Measurements from ENCODE around the gene ATG7.

ATG7 gene

DNA sequence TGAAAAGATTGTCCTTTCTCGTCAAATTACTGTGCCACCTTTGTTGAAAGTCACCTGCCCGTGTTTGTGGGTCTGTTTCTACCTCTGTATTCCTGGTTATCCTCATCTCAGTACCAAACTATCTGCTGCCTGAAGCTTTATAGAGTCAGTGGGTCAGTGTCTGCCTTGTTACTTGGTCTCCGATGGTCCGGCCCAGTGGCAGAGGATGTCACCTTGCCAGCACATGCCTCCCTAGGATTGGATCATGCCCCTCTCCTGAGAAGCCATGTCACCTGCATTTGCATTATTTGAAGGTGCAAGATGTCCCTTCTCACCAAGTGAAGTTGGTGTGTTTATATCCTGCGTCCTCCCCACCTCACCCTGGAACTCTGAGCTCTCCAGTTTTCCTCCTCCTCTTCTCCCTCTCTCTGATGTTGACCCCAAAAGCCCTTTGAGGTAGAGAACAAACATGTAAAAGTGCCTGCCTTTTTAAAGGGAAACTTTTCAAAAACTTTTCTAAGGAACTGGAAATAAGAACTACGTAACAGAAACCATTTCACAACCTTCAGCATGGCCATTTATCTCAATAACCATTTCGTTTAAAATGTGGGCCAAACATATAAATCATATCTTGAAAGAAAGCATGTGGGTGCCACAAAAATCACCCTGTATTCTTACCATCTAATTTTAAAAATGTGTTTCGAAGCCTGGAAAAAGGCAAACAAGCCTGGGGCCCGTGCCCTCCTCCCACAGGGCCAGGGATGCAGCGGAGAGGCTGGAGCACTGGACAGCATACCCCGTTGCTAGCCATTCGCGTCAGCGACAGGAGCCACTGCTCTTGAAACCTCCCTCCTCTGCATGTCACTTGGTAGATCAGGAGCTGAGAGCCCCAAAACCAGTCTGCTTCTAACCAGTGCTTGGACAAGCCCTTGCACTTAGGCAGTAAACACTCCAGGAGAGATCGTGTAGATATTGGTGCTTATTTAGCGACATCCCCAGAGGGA, 269.4 kb downstream of the ATG7 start:
- no peak for DNase-seq

DNA sequence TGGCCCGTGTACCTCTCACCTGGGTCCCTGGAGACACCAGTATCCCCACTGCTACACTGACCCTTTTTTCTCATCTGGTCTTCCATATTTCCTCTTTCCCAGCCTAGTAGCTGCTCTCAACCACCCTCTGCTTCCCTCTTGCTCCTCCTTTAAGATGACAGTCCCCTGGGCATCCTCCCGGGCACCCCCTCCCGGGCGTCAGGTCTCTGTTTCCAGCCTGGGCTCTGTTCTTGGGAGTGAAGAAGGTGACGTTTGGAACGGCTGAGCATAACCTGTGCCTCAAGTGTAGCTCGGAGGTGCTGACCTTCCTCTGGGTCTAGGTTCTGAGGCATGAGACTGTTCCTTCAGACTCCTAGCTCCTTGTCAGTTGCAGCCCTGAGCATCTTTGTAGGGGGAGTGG, 270.4 kb downstream of the ATG7 start:
- DNase-seq: no peak

DNA sequence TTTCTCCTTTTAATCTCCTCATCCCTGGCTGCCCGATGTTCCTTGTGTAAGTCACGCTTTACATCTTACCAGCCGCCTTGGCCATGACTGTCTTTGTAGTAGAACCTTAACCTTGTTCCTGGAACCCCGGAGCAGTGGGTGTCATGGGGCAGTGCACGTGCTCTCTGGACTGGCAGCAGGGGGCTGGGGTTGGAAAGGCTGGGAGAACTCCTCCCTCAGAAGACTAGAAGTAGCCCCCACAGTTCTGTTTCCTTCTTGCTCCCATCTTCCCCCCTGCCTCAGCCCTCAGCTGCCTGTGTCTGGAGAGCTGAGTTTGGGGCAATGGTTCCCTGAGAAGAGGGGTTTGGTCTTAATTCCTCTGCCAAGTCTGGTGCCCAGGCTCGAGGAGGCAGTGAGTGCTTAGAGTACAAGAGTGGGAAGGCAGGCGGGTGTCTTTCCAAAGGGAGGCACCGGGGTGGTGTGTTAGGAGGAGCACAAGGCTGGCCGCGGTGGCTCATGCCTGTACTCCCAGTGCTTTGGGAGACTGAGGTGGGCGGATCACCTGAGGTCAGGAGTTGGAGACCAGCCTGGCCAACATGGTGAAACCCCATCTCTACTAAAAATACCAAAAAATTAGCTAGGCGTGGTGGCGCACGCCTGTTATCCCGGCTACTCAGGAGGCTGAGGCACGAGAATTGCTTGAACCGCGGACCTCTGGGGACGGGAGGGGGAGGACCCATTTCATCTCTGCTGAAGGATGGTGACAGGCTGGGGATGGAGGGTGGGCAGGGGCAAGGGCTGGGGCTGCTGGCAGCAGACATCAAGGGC, 271.1 kb downstream of the ATG7 start:
- no peak for DNase-seq

DNA sequence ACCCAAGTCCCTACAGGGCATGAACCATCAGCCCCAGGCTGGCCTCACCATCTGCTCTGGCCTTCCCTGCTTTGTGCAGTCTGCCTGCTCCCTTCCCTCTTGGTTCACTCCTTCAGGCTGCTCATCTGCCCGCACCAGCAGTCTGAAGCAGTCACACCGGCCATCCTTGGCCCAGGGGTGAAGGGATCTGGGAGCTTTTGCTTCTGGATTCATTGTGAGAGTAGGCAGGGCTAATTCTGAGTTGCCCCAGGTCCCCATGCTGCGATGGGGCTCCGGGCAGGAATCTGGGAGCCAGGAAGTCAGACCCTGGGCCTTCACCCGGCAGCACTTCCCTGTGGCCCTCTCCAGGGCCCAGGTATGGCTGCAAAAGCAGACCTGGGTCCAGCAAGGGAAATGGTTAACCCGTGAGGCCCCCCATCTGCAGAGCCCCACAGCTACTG, 271.8 kb downstream of the ATG7 start:
- no peak for DNase-seq

DNA sequence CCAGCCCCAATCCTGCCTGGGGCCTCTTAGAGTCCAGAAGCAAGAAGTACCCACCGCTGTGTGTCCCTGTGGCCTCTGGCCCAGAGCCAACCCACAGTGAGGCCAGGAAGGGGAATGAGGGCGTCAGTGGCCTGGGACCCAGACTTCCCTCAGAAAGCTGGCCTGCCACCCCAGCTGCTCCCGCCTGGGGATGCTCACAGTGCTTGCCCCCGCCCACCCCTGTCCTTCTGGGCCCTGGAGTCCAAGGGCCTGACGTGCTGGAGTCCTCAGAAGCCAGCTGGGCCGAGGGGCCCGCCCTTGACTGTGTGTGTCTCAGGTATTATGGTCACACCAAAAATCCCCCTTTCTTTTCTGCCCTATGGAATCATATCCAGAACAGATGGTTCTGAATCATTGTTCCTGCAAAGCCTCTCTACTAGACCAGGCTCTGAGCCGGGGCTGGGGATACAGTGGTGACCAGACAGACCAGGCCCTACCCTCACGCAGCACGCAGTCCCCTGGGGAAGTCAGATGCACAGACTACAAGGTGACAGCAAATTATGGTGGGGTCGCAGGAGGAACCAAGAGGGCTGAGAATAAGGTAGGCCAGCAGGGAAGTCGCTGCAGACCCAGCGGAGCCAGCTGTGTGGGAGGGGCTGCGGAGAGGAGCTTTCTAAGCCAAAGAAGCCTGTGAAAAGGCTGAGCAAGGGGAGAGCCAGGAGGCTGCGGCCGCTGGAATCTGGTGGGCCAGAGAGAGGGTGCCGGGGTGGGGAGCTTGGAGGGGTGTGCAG, 272.4 kb downstream of the ATG7 start:
- no peak for DNase-seq

DNA sequence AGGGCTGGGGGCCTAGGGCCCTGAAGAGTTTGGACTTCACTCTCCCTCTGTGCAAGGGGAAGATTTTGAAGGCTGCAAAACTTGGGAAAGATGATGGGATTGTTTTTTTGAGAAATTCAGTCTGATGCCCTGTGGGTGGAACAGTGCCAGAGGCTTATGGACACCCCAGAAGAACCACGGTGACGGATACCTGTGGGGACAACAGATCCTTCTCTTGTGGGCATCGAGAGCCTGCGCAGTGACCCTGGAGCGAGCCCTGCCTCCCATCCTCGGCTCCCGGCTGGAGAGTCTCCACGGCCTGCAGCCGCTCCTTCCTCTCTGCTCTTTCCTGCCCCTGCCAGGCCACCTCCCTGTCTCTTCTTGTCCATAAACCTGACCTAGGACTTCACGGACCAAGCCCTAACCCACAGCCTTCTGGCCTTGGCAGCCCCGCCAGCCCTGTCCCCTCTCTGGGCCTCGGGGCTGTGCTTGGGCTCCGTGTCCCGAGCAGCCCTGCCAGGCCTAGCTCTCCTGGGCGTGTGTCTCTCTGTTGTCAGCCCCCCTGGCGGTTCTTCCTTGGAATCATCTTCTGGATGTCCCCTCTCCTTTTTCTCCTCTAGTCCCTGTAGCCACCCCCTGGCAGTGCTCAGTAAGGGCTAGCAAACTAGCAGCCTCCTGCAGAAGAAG, 273.1 kb downstream of the ATG7 start:
- DNase-seq: no peak

DNA sequence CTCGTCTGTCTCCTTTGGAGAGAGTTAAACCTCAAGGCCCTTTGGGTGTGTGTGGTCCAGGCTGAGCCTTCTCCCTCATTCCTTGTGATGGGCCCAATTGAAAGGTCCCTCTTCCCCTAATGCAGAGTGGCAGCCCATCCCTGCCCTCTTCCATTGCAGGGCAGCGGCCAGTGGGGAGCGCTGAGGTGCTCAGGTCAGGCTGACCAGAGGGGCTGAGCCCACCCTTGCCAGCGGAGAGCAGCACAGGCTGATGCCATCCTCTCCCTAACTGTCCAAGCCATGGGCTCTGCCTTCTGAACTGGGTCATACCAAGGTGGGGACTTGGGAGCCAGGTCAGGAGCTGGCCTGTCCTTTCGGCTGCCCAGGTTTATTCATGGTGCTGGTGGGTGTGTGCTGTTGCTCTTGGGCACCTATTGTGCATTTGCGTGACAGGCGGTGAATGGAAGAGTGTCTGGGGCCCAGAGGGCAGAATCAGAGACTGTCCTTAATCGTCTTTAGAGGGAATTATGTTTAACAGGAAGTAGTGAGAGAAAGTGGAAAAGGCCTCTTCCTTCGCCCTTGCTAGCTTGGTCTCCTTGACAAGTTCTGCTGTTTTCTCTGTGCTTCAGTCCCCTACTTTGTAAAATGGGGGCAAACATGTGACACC, 274.6 kb downstream of the ATG7 start:
- no peak for DNase-seq

DNA sequence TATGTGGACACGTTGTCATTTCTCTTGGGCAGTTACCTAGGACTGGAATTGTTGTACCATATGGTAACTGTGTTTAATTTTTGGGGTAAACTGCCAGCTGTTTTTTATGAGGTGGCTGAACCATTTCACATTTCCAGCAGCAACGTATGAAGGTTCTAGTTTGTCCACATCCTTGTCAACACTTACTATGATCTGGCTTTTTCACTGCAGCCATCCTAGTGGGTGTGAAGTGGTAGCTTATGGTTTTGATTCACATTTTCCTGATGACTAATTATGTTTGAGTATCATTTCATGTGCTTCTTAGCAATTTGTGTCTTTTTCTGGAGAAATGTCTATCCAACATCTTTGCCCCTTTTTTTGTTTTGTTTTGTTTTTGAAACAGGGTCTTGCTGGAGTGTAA, 275.3 kb downstream of the ATG7 start:
- DNase-seq: no peak

DNA sequence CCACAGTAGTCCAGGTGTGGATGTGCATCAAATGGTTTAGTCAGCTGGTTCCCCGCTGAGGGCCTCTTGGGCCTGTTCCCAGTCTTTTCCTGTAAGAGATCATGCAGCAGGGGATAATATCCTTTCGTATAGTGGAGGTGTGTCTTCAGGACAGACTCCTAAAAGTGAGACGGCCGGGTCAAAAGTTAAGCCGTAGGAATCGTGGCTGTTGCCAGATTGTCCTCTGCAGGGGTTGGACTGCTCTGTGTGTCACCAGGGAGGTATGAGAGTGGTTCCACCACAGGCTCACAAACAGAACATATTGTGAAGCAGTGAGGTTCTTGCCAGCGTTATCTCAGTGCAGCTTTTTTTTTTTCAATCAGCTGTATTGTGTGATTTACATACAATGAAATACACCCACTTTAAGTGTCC, 276.5 kb downstream of the ATG7 start:
- DNase-seq: no peak

DNA sequence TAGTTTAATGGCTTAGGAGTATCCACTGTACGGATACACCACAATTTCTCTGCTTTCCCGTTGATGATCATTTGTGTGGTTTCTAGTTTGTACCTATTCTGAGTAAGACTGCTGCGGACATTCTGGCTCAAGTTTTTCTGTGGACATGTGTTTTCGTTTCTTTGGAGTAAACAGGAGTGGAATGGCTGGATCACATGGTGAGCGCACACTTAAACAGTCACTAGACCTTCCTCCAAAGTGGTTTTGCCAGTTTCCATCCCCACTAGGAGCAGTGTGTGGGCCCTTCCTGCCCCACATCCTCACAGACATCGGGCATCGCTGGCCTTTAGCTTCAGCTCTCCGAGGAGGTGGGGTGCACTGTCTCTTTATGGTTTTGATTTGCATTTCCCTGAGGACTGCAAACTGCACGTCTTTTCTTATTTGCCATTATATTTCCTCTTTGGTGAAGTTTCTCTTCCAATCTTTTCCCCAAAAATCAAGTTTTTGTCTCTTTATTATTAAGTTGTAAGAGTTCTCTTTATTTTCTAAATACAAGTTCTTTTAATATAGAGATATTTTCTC, 277.5 kb downstream of the ATG7 start:
- no peak for DNase-seq

DNA sequence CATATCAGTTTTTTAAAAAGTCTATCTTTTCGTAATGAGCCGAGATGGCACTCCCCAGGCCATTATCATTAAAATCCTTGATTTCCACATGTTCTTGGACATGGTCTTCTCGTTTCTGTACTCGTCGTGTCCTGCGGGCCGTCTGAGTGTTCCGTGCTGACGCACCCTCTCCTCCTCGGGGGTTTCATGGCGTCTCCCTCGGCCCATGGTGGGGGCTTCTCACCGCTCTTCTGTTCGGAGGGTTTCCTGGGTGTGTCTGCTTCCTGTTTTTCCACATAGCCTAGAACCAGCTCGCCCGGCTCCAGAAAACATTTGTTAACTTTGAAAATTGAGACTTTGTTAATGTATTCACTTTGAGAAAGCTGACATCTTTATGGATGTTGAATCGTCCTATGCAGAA, 278.8 kb downstream of the ATG7 start:
- DNase-seq: no peak

DNA sequence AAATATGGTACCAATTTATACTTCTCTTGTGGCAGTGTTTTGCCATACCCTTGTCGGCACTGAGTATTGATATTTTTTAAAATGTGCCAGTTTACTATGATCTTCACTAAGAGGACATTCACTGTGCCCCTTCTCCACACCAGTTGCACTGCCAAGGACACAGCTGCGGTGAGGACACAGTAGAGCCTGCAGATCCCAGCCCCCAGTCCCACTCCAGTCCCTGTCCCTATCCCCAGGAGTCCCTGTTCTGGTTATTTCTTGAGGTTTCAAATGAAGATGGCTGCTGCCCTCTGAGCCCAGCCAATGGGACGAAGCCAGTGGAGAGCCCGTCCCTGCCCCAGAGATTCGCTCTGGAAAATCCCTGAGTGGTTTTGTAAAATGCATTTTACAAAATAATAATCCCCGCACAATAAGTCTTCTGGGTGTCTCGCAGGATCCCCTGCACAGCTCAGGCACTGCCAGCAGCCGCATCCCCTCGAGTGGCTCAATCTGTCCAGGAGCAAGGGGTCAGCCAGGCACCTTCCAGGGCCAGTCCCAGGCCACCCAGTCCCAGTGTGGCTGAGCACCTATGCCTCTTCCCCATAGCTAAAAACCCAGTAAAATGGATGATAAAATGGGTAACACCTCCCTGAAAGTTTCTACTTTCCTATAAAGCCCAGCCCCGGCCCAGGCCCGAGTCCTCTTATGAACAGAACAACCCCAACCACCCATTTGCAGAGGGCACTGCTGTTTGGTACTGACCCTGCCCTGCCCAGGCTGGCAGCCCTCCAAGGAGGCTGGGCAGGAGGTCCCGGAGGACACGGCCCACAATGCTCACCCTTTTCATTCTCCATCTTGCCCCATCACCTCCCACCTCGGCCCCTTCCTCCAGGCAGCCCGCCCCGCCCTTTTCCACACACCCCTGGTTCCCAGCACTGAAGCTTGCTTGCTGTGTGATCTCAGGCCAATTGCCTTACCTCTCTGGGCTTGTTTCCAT, 280.4 kb downstream of the ATG7 start:
- DNase-seq: no peak

DNA sequence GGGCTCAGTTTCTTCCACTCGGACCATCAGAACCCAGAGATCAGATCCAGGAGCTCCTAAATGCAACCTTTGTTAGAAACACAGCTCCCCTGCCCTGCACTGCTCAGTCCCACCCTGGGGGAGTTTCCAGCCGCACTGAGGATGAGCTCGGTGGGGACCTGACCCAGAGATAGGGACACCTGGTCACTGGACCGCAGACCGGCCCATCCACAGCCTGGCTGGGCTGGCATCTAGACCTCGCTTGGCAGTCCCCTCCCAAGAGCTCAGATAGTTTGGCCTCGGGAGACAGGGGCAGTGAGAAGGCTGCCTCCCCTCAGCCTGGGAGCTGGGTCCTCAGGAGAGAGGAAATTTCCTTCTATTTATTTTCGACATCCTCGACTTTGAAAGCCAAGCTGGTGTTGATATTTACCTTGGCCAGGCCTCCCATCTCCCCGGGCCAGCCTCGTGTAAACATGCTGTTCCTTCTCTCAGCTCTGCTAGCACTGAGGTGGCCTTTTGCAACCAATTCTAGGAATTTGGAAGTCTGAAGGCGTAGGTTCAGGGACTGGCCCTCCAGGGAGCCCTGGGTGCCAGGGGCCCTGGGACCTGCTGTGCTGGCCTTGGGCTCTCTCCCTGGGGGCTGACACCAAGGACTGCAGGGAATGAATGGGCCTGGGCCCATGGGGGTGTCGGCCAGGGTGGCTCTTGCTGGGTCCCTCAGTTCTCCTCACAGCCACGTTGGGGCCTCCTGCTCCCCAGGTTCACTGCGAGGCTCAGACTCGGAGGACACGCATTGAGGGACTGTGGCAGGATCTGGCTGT, 281.4 kb downstream of the ATG7 start:
- no peak for DNase-seq

DNA sequence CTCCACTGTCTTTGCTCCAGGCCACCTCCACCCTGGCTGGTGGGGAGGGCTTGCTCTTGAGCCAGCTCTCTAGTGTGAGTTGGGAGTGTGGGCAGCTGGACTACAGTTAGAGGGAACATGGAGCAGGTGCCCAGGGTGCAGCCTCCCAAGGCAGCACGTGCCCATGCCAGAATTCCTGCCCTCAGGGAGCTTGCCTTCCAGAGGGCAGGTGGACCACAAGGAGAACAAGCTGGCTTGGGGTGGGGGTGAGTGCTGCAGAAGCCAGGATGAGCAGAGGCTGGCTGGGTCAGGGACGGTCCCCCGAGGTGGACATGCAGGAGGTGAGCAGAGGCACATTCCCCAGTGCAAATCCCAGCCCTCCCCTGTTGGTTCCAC, 282.0 kb downstream of the ATG7 start:
- no peak for DNase-seq

DNA sequence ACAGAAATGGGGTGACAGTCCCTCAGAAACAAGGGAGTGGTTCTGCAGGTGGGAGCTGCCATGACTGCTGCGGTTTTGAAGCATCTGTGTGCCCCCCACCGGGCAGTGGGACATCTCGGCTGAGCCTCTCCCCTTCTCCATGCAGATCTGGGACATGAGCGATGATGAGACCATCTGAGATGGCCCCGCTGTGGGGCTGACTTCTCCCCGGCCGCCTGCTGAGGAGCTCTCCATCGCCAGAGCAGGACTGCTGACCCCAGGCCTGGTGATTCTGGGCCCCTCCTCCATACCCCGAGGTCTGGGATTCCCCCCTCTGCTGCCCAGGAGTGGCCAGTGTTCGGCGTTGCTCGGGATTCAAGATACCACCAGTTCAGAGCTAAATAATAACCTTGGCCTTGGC, 282.5 kb downstream of the ATG7 start:
- DNase-seq: no peak

DNA sequence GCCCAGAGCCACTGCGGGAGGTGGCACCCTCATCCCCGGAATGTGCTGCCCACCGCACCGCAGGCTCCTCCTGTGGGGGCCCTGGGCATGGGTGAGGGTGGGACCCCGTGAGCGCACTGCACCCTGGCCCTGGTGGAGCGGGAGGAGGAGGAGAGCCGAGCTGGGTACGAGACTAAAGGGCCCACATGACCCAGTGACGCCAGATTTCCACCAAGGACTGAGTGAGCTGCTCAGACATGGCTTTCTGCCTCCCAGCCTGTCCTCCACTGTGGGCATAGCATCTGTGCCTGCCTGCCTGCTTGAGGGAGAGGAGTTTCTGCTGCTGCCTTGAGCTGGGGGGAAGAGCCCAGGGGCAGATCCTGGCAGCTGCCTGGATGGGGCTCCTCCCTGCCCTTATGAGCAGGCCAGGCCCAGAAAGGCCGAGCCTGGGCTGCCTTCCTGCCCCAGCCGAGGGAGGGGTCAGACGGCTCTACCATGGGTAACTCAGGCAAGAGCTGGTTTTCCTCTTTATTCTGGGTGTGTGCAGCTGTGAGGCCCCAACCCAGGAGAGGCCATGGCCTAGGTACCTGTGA, 283.1 kb downstream of the ATG7 start:
- DNase-seq: no peak

DNA sequence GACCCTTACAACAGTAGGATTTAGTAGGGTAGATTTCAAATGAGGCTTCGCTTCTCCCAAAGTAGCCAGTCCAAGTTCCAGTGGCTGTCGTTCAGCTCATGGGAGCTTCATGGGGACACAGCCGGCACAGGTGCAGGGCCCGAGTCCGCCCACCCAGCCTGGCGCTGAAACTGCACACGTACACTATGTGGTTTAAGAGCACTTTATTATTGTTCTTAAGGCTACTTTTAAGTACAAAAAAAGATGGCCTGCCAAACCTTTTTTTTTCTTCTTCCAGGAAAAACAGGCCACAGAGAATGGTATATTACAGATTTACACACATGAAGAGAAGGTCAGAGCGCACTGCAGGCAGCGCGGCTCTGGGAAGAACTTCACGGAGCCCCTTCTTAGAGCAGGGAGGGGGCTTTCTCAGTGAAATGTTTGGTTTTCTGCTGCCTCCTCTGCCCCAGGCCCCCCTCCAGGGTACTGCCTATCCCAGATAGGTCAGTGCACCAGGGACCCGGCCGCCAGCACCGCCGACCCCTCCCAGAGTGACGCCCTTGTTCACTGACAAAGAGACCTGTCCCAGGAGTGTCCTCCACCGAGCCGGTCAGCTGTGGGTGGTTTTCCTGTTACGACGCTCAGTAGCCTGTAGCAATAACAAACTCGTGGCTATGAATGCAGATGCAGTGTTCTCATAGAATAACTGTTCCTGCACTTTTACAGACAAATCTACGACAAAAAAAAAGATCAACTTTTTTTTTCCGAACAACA, 283.9 kb downstream of the ATG7 start:
- no peak for DNase-seq

DNA sequence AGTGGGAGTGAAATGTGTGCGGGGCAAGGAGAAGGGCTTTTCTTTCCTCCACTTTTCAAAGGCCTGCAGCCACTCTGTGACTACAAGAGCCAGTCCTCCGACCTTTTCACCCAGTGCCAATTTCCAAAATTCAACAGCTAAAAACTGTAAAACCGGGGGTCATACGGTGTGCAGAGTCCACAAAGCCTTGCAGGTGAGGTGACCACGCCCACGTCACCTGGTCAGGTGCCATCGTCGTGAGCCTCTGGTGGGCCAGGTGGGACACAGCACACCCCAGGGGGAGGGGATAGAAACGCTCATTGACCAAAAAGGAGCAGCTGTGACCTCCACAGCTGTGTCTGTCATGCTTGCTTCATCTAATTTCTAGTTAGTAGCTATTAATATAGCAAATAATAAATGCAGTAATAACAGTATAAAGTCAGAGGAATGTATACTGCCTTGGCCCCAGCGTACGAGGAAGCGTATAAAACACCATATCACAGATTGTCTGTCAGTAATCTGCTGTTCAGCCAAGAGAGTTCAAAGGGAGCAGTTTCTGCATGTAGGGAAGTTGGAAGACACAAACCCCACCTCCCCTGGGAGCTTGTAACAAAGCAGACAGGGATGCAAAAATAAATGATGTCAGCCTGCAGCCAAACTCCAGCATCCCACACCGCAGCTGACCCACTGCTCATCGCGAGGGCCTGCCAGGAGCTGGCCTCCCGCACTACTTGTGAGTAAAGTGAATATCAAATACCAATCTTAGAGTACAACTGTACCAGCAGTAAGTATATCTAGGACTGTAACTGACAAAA, 284.9 kb downstream of the ATG7 start:
- DNase-seq: no peak

Data from activated T-cell treated with anti-CD3 and anti-CD28 coated beads, Interleukin-2, amount 50 U/mL, for 1 hour (primary cell).